Measurements from ENCODE around the gene SWAP70. TPM values are rescaled to one million over a fixed set of nuclear protein-coding genes. Genes with fewer than 3 reads are reported as not detected.
"Not testable (repeated sequence)": the region's sequence is repeated elsewhere in the genome, so short reads cannot be mapped to it uniquely, and the experiment has no call there.

SWAP70 gene
- total RNA-seq, 1 donor from 2014 or later = 9.8 TPM

- FAIRE-seq (no peak), DNase-seq (ENCODE audit: low spot score in 2 of 2) (no peak)
These were observed 53.1 kb downstream of the SWAP70 start for GRCh38 chr11:9717040-9717357.

- FAIRE-seq = no peak
- no peak for DNase-seq (ENCODE audit: low spot score in 2 of 2)
These were observed 53.8 kb downstream of the SWAP70 start for GRCh38 chr11:9717719-9718118.

GRCh38 chr11:9718147-9718546 lies 54.3 kb downstream of the SWAP70 start:
- DNase-seq (ENCODE audit: low spot score in 2 of 2) (no peak), FAIRE-seq (no peak)

GRCh38 chr11:9719566-9720289 lies 55.9 kb downstream of the SWAP70 start:
- no peak for FAIRE-seq

GRCh38 chr11:9720290-9720630 lies 56.4 kb downstream of the SWAP70 start:
- FAIRE-seq (no peak), DNase-seq (ENCODE audit: low spot score in 2 of 2) (no peak)

More at GRCh38 chr11:9719566-9720289, 55.9 kb downstream of the SWAP70 start:
- no peak for DNase-seq (ENCODE audit: low spot score in 2 of 2)

- no peak for DNase-seq (ENCODE audit: low spot score in 2 of 2)
- FAIRE-seq = no peak
These were observed 58.1 kb downstream of the SWAP70 start for GRCh38 chr11:9722023-9722422.

GRCh38 chr11:9722893-9723292 lies 59.0 kb downstream of the SWAP70 start:
- FAIRE-seq (no peak), DNase-seq (ENCODE audit: low spot score in 2 of 2) (no peak)

GRCh38 chr11:9726321-9727022 lies 62.6 kb downstream of the SWAP70 start:
- DNase-seq (ENCODE audit: low spot score in 2 of 2) = no peak
- FAIRE-seq = no peak

GRCh38 chr11:9728058-9728457 lies 64.2 kb downstream of the SWAP70 start:
- no peak for FAIRE-seq
- no peak for DNase-seq (ENCODE audit: low spot score in 2 of 2)

- DNase-seq (ENCODE audit: low spot score in 2 of 2) = no peak
- no peak for FAIRE-seq
These were observed 67.4 kb downstream of the SWAP70 start for GRCh38 chr11:9731256-9731655.

GRCh38 chr11:9732453-9732852 lies 68.6 kb downstream of the SWAP70 start:
- no peak for FAIRE-seq
- no peak for DNase-seq (ENCODE audit: low spot score in 2 of 2)

GRCh38 chr11:9733212-9733611 lies 69.3 kb downstream of the SWAP70 start:
- FAIRE-seq = no peak
- no peak for DNase-seq (ENCODE audit: low spot score in 2 of 2)

GRCh38 chr11:9735236-9735635 lies 71.4 kb downstream of the SWAP70 start:
- FAIRE-seq = no peak
- no peak for DNase-seq (ENCODE audit: low spot score in 2 of 2)

- DNase-seq (ENCODE audit: low spot score in 2 of 2) (no peak), FAIRE-seq (no peak)
These were observed 72.0 kb downstream of the SWAP70 start for GRCh38 chr11:9735919-9736318.

GRCh38 chr11:9736365-9736764 lies 72.5 kb downstream of the SWAP70 start:
- FAIRE-seq (no peak), DNase-seq (ENCODE audit: low spot score in 2 of 2) (no peak)

GRCh38 chr11:9738116-9738515 lies 74.2 kb downstream of the SWAP70 start:
- DNase-seq (ENCODE audit: low spot score in 2 of 2) (no peak), FAIRE-seq (no peak)

- DNase-seq (ENCODE audit: low spot score in 2 of 2) (no peak), FAIRE-seq (no peak)
These were observed 74.8 kb downstream of the SWAP70 start for GRCh38 chr11:9738707-9739106.

- no peak for FAIRE-seq
- no peak for DNase-seq (ENCODE audit: low spot score in 2 of 2)
These were observed 75.4 kb downstream of the SWAP70 start for GRCh38 chr11:9739123-9739900.

GRCh38 chr11:9740202-9740883 lies 76.5 kb downstream of the SWAP70 start:
- FAIRE-seq (no peak), DNase-seq (ENCODE audit: low spot score in 2 of 2) (no peak)

- FAIRE-seq (no peak), DNase-seq (ENCODE audit: low spot score in 2 of 2) (no peak)
These were observed 77.4 kb downstream of the SWAP70 start for GRCh38 chr11:9741260-9741659.

- DNase-seq (ENCODE audit: low spot score in 2 of 2); FAIRE-seq: not testable (repeated sequence)
These were observed 79.6 kb downstream of the SWAP70 start for GRCh38 chr11:9743512-9743911.

All from frontal cortex (tissue), 4 donors.